OCI-LY3 (cell line): ENCODE measurements around the gene SLC16A7.

Experiments used
- H2AFZ ChIP-seq: fragments of 200-600, 300-600 bp; shearing (Covaris generic); 2 replicates; pipeline ENCODE4 v1.6.0; 2014; ENCODE audit warnings: antibody characterized with exemption, low read depth, low read length
- H3K27ac ChIP-seq: fragments of 200-600, 300-600 bp; sonication (generic); 2 replicates; pipeline ENCODE4 v1.5.1; 2014; ENCODE audit warnings: mild to moderate bottlenecking, low read length, moderate library complexity, mixed read lengths
- H3K27me3 ChIP-seq: fragments of 200-600, 300-600 bp; sonication (generic); 2 replicates; pipeline ENCODE4 v1.6.1; 2014; ENCODE audit warnings: low read depth, low read length, mixed read lengths
- H3K36me3 ChIP-seq: fragments of 200-600, 300-600 bp; sonication (generic); replicated peaks from 2 replicates; pipeline ENCODE3; 2014; ENCODE audit warnings: low read depth, low read length, mixed read lengths
- H3K4me1 ChIP-seq: fragments of 300-600, 200-600 bp; sonication (generic); 2 replicates; pipeline ENCODE4 v1.6.1; 2014; ENCODE audit warnings: low read length, mixed read lengths
- H3K4me2 ChIP-seq: fragments of 200-600, 300-600 bp; sonication (generic); 2 replicates; pipeline ENCODE4 v1.6.1; 2014; ENCODE audit warnings: low read length, mixed read lengths
- H3K4me3 ChIP-seq: fragments of 300-600, 200-600 bp; sonication (generic); 2 replicates; pipeline ENCODE4 v1.5.1; 2014; ENCODE audit warnings: antibody characterized with exemption, mild to moderate bottlenecking, low read length, moderate library complexity
- H3K79me2 ChIP-seq: fragments of 300-600, 200-600 bp; shearing (Covaris generic); 2 replicates; pipeline ENCODE4 v1.6.1; 2014; ENCODE audit warnings: mild to moderate bottlenecking, low read length, mixed read lengths
- H3K9ac ChIP-seq: fragments of 300-600, 200-600 bp; shearing (Covaris generic); 2 replicates; pipeline ENCODE4 v1.6.0; 2014; ENCODE audit warnings: mild to moderate bottlenecking, low read length, moderate library complexity
- H3K9me3 ChIP-seq: fragments of 200-600, 300-600 bp; shearing (Covaris generic); 2 replicates; pipeline ENCODE4 v1.6.1; 2014; ENCODE audit warnings: low read length, mixed read lengths; ENCODE audit not compliant: insufficient read depth
- H4K20me1 ChIP-seq: fragments of 200-600, 300-600 bp; sonication (generic); 2 replicates; pipeline ENCODE4 v1.6.1; 2016; ENCODE audit warnings: low read length, mixed read lengths; ENCODE audit not compliant: insufficient read depth
- CTCF ChIP-seq: fragments of 200-600, 300-600 bp; sonication (generic); IDR thresholded peaks from 2 replicates; pipeline ENCODE4 v1.5.1; 2014; ENCODE audit warnings: antibody characterized with exemption, low read length, low read depth
- EZH2phosphoT487 ChIP-seq: fragments of 200-600 bp; shearing (Covaris generic); IDR thresholded peaks from 2 replicates; pipeline ENCODE4 v1.6.1; 2018; ENCODE audit warnings: antibody characterized with exemption, mixed run types, low read depth

Gene SLC16A7

GRCh38 chr12:59803735-59804134 is 207.9 kb downstream of the SLC16A7 start:
- Histone ChIP-seq H3K27ac (no peak overlapping the region), H3K9ac (no peak overlapping the region), H2AFZ (no peak overlapping the region), H3K9me3 (no peaks in the 10 kb centered on the region), H3K79me2 (no peaks in the 10 kb centered on the region), H3K4me3 (no peak overlapping the region), H3K27me3 (no peaks in the 10 kb centered on the region), H3K36me3 (no peaks in the 10 kb centered on the region), H3K4me1 (no peaks in the 10 kb centered on the region), H3K4me2 (no peak overlapping the region), H4K20me1 (no peaks in the 10 kb centered on the region)
- TF ChIP-seq CTCF = no peak
- no peak for TF ChIP-seq EZH2phosphoT487

GRCh38 chr12:59808317-59808910 is 212.6 kb downstream of the SLC16A7 start:
- H3K27me3 ChIP-seq = no peaks in the 10 kb centered on the region
- TF ChIP-seq EZH2phosphoT487 (no peak), CTCF (peak; percentile 79)
- H3K4me1 ChIP-seq = no peaks in the 10 kb centered on the region
- no peaks in the 10 kb centered on the region for H3K36me3 ChIP-seq
- no peak overlapping the region for H2AFZ ChIP-seq
- no peak overlapping the region for H3K4me3 ChIP-seq
- H4K20me1 ChIP-seq = no peaks in the 10 kb centered on the region
- no peak overlapping the region for H3K4me2 ChIP-seq
- no peaks in the 10 kb centered on the region for H3K9me3 ChIP-seq
- H3K9ac ChIP-seq = no peak overlapping the region
- H3K27ac ChIP-seq = no peak overlapping the region
- no peaks in the 10 kb centered on the region for H3K79me2 ChIP-seq

- H2AFZ ChIP-seq = no peak overlapping the region
- no peak overlapping the region for H3K27ac ChIP-seq
- no peaks in the 10 kb centered on the region for H3K9me3 ChIP-seq
- H3K4me1 ChIP-seq = no peaks in the 10 kb centered on the region
- no peak overlapping the region for H3K9ac ChIP-seq
- no peaks in the 10 kb centered on the region for H3K36me3 ChIP-seq
- no peaks in the 10 kb centered on the region for H4K20me1 ChIP-seq
- H3K4me3 ChIP-seq = no peak overlapping the region
- no peaks in the 10 kb centered on the region for H3K27me3 ChIP-seq
- no peaks in the 10 kb centered on the region for H3K79me2 ChIP-seq
- no peak for TF ChIP-seq CTCF
- TF ChIP-seq EZH2phosphoT487 = no peak
- H3K4me2 ChIP-seq = no peak overlapping the region
These were observed 216.2 kb downstream of the SLC16A7 start for GRCh38 chr12:59811991-59812390.

- Histone ChIP-seq H3K9ac (no peak overlapping the region), H3K27me3 (no peaks in the 10 kb centered on the region), H2AFZ (no peak overlapping the region), H3K79me2 (no peaks in the 10 kb centered on the region), H3K4me3 (no peak overlapping the region), H3K27ac (no peak overlapping the region), H3K4me2 (no peak overlapping the region), H4K20me1 (no peaks in the 10 kb centered on the region), H3K9me3 (no peaks in the 10 kb centered on the region), H3K4me1 (no peaks in the 10 kb centered on the region), H3K36me3 (no peaks in the 10 kb centered on the region)
- no peak for TF ChIP-seq CTCF
- no peak for TF ChIP-seq EZH2phosphoT487
These were observed 216.9 kb downstream of the SLC16A7 start for GRCh38 chr12:59812716-59813115.
